Esophagus muscularis mucosa (tissue), 4 donors: ENCODE data around the gene COBL. TPM values are rescaled to one million over a fixed set of nuclear protein-coding genes. Genes with fewer than 3 reads are reported as not detected.

Experiments used
- DNase-seq: peaks from one replicate; pipeline ENCODE4 v3.0.0-alpha.2; 2017; ENCODE audit errors: extremely low spot score
- H3K27ac ChIP-seq, 4 donors: fragments of 200-600 bp; sonication (generic); replicated peaks in 1 of 4; 1 replicate in 3 of 4; 2 replicates in 1 of 4; pipeline ENCODE4 v1.5.1; 2016 to 2019; ENCODE audit warnings: mild to moderate bottlenecking in 1 of 4
- H3K27me3 ChIP-seq, 4 donors: fragments of 200-600 bp; sonication (generic); one replicate each; pipeline versions ENCODE4 v1.5.1 to v1.6.0; 2016 to 2019
- H3K36me3 ChIP-seq, 4 donors: fragments of 200-600 bp; sonication (generic); one replicate each; pipeline ENCODE4 v1.5.1; 2016 to 2019
- H3K4me1 ChIP-seq, 4 donors: fragments of 200-600 bp; sonication (generic); one replicate each; pipeline ENCODE4 v1.5.1; 2016 to 2019
- H3K4me3 ChIP-seq, 4 donors: fragments of 200-600 bp; sonication (generic); 1 replicate in 2 of 4; 2 replicates in 2 of 4; pipeline ENCODE4 v1.5.1; 2016 to 2019; ENCODE audit warnings: mild to moderate bottlenecking in 4 of 4, moderate library complexity in 1 of 4
- H3K9me3 ChIP-seq, 4 donors: fragments of 200-600 bp; sonication (generic); 1 replicate in 3 of 4; 2 replicates in 1 of 4; pipeline ENCODE4 v1.5.1; 2016 to 2019
- CTCF ChIP-seq, 3 experiments: fragments of 200-600 bp in 2 of 3; fragments of 450-650 bp in 1 of 3; sonication (generic) in 2 of 3; IDR thresholded peaks; one replicate each; pipeline ENCODE4 v1.5.1; 2017 to 2019; ENCODE audit warnings: antibody characterized with exemption in 3 of 3, mild to moderate bottlenecking in 2 of 3, moderate library complexity in 1 of 3
- EP300 ChIP-seq: sonication (generic); formaldehyde crosslinking; IDR thresholded peaks from one replicate; pipeline ENCODE4 v1.6.1; 2017; ENCODE audit warnings: antibody characterized with exemption
- POLR2A ChIP-seq: fragments of 450-650 bp; IDR thresholded peaks from one replicate; pipeline ENCODE4 v1.6.1; 2017; ENCODE audit warnings: antibody characterized with exemption, moderate library complexity, mild to moderate bottlenecking, low read depth
- POLR2AphosphoS5 ChIP-seq, 2 donors: sonication (generic); formaldehyde crosslinking; IDR thresholded peaks; one replicate each; pipeline ENCODE4 v1.6.1; 2017; ENCODE audit warnings: antibody characterized with exemption in 2 of 2
- WGBS: methylation state at CpG from one replicate; pipeline ENCODE4 v1.1.5; 2018; 5-methylcytosine and 5-hydroxymethylcytosine counted together
- intact Hi-C: fragments of 100-400 bp; cut with DNase I; formaldehyde crosslinking; loops from one replicate; pipeline ENCODE4 v1.15.1; 2023
- total RNA-seq, 4 donors: library from RNA; depleted of rRNA; stranded (reverse); fragments of >200 nt; gene quantifications; one replicate each; pipeline versions ENCODE4 v1.1.0 to v1.2.1, GENCODE V29; 2016

The COBL gene
- total RNA-seq, 4 donors from 2014 or later = 29.8 to 51.4 (median 45.9) TPM

- WGBS = 84% methylated on average over 11 of the region's 11 CpGs
- TF ChIP-seq POLR2A (no peak), POLR2AphosphoS5 (IDR thresholded peaks at IDR 0.05) (no peak), EP300 (no peak), CTCF (IDR thresholded peaks at IDR 0.05) (no peak)
- Histone ChIP-seq H3K27ac (no peak overlapping the region), H3K4me3 (no peak overlapping the region), H3K4me1 (peaks cover 0 to 14% (median 6%) of the 10 kb centered on the region in 4 donors), H3K27me3 (no peaks in the 10 kb centered on the region), H3K36me3 (peaks cover 0 to 19% (median 4%) of the 10 kb centered on the region in 4 donors), H3K9me3 (no peaks in the 10 kb centered on the region)
- DNase-seq = peak; percentile 75
- intact Hi-C loops = no loop called here
Observed at GRCh38 chr7:51081270-51081890, 235.2 kb downstream of the COBL start.

GRCh38 chr7:51080622-51081269, 235.9 kb downstream of the COBL start:
- Histone ChIP-seq H3K27me3 (no peaks in the 10 kb centered on the region), H3K4me1 (peaks cover 0 to 14% (median 6%) of the 10 kb centered on the region in 4 donors), H3K36me3 (peaks cover 0 to 19% (median 4%) of the 10 kb centered on the region in 4 donors), H3K27ac (no peak overlapping the region), H3K4me3 (no peak overlapping the region), H3K9me3 (no peaks in the 10 kb centered on the region)
- peak; percentile 81 for DNase-seq
- intact Hi-C loops = no loop called here
- WGBS = 58% methylated on average over 12 of the region's 12 CpGs
- TF ChIP-seq POLR2AphosphoS5 (IDR thresholded peaks at IDR 0.05) (no peak), EP300 (no peak)

- H3K4me3 ChIP-seq = no peak overlapping the region
- H3K27ac ChIP-seq = no peak overlapping the region
- peak; percentile 50 for DNase-seq
- H3K9me3 ChIP-seq = no peaks in the 10 kb centered on the region
- WGBS = 89% methylated on average over 6 of the region's 6 CpGs
- H3K27me3 ChIP-seq = no peaks in the 10 kb centered on the region
- TF ChIP-seq POLR2AphosphoS5 (IDR thresholded peaks at IDR 0.05) (no peak), EP300 (no peak), POLR2A (no peak), CTCF (IDR thresholded peaks at IDR 0.05) (no peak)
- H3K36me3 ChIP-seq = peaks cover 0 to 19% (median 4%) of the 10 kb centered on the region in 4 donors
- intact Hi-C loops = no loop called here
- peaks cover 0 to 14% (median 6%) of the 10 kb centered on the region in 4 donors for H3K4me1 ChIP-seq
Observed at GRCh38 chr7:51080216-51080615, 236.4 kb downstream of the COBL start.

GRCh38 chr7:51079494-51079893, 237.1 kb downstream of the COBL start:
- H3K27ac ChIP-seq = no peak overlapping the region
- peaks cover 0 to 17% (median 4%) of the 10 kb centered on the region in 4 donors for H3K36me3 ChIP-seq
- TF ChIP-seq POLR2A (no peak), CTCF (IDR thresholded peaks at IDR 0.05) (no peak), EP300 (no peak), POLR2AphosphoS5 (IDR thresholded peaks at IDR 0.05) (no peak)
- H3K4me3 ChIP-seq = no peak overlapping the region
- intact Hi-C loops = no loop called here
- DNase-seq = no peak
- H3K27me3 ChIP-seq = no peaks in the 10 kb centered on the region
- WGBS = 91% methylated on average over 4 of the region's 4 CpGs
- H3K9me3 ChIP-seq = no peaks in the 10 kb centered on the region
- peaks cover 0 to 14% (median 6%) of the 10 kb centered on the region in 4 donors for H3K4me1 ChIP-seq

- Histone ChIP-seq H3K27ac (no peak overlapping the region), H3K27me3 (no peaks in the 10 kb centered on the region), H3K9me3 (no peaks in the 10 kb centered on the region), H3K4me1 (peaks cover 0 to 14% (median 6%) of the 10 kb centered on the region in 4 donors), H3K36me3 (peaks cover 0 to 11% (median 4%) of the 10 kb centered on the region in 4 donors), H3K4me3 (no peak overlapping the region)
- peak; percentile 62 for DNase-seq
- TF ChIP-seq POLR2AphosphoS5 (IDR thresholded peaks at IDR 0.05) (no peak), EP300 (no peak), CTCF (IDR thresholded peaks at IDR 0.05) (no peak), POLR2A (no peak)
- intact Hi-C loops = no loop called here
- WGBS = 86% methylated on average over 1 of the region's 5 CpGs
Observed at GRCh38 chr7:51078653-51079052, 238.0 kb downstream of the COBL start.
